KOPT-K1 (cell line): Measurements from ENCODE around the gene CSF2.

Experiments used
- H3K27ac ChIP-seq: fragments of 200-600 bp; sonication (generic); 2 replicates; pipeline ENCODE4 v1.5.1; 2016; ENCODE audit warnings: antibody characterized with exemption, mild to moderate bottlenecking, low read depth, low read length; ENCODE audit not compliant: poor library complexity, severe bottlenecking
- H3K36me3 ChIP-seq: fragments of 200-600 bp; sonication (generic); 2 replicates; pipeline ENCODE4 v1.5.1; 2017; ENCODE audit warnings: antibody characterized with exemption, mild to moderate bottlenecking, low read length, moderate library complexity; ENCODE audit not compliant: insufficient read depth
- H3K9me3 ChIP-seq: fragments of 200-600 bp; sonication (generic); 2 replicates; pipeline ENCODE4 v1.5.1; 2017; ENCODE audit warnings: antibody characterized with exemption, low read length, mild to moderate bottlenecking; ENCODE audit not compliant: insufficient read depth, poor library complexity, severe bottlenecking

The CSF2 gene

DNA sequence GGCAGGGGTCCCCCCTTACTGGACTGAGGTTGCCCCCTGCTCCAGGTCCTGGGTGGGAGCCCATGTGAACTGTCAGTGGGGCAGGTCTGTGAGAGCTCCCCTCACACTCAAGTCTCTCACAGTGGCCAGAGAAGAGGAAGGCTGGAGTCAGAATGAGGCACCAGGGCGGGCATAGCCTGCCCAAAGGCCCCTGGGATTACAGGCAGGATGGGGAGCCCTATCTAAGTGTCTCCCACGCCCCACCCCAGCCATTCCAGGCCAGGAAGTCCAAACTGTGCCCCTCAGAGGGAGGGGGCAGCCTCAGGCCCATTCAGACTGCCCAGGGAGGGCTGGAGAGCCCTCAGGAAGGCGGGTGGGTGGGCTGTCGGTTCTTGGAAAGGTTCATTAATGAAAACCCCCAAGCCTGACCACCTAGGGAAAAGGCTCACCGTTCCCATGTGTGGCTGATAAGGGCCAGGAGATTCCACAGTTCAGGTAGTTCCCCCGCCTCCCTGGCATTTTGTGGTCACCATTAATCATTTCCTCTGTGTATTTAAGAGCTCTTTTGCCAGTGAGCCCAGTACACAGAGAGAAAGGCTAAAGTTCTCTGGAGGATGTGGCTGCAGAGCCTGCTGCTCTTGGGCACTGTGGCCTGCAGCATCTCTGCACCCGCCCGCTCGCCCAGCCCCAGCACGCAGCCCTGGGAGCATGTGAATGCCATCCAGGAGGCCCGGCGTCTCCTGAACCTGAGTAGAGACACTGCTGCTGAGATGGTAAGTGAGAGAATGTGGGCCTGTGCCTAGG lies at the start of gene CSF2:
Gene CSF2, plus strand, starts transcription at position 559 of the 783 bp plus-strand sequence. Its CDS starts 35 bp downstream, at position 594.
- Histone ChIP-seq H3K27ac (no peak within 1 kb of the TSS), H3K9me3 (no peaks in the 10 kb centered on the region), H3K36me3 (no peaks in the 10 kb centered on the region)

DNA sequence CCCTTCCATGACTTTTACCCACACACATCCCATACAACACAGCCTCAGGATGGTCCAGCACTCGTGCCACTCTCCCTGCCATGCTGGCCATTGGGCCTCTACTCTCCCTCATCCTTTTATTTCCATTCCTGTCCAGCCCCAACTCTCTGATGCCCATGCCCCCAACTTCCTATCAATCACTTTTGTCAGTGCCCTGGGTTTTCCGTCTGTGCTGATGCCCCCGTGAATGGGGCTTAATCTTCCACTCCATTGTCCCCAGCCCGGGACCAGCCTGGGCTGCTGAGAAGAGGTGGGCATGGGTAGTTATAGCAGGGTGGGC lies 49.5 kb upstream of the CSF2 start:
- no peaks in the 10 kb centered on the region for H3K9me3 ChIP-seq

DNA sequence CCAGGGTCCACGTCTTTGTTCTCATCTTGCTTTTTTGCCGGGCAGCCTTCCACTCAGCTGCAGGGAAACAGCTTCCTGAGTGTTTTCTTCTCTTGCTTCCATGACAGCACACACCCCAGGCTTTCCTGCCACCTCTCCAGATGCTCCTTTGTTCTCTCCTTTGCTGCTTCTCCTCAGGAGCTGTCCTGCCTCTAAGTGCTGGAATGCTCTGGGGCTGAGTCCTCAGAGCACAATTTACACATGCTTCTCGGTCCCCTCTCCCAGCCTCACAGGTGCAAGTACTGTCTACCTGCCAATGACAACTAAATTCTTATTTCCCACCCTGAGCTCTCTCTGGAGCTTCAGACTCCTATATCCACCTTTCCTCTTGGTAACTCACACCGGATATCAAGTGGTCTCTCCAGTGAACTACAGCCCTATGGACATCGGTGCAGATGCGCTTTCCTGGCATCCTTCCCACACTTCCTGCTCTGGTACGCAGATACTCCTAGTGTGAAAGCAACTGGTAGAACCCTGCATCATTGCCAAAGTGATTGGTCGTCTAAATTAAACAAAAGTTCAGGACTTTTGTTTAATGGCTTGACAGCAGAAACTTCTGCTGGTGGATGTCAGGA lies 48.7 kb upstream of the CSF2 start:
- no peaks in the 10 kb centered on the region for H3K36me3 ChIP-seq
- no peak overlapping the region for H3K27ac ChIP-seq
- H3K9me3 ChIP-seq: no peaks in the 10 kb centered on the region

More for the DNA sequence above, 49.5 kb upstream of the CSF2 start:
- Histone ChIP-seq H3K27ac (no peak overlapping the region), H3K36me3 (no peaks in the 10 kb centered on the region)

GRCh38 chr5:132025403-132025971 lies 48.1 kb upstream of the CSF2 start:
- H3K9me3 ChIP-seq: no peaks in the 10 kb centered on the region
- H3K27ac ChIP-seq: no peak overlapping the region
- H3K36me3 ChIP-seq: no peaks in the 10 kb centered on the region

DNA sequence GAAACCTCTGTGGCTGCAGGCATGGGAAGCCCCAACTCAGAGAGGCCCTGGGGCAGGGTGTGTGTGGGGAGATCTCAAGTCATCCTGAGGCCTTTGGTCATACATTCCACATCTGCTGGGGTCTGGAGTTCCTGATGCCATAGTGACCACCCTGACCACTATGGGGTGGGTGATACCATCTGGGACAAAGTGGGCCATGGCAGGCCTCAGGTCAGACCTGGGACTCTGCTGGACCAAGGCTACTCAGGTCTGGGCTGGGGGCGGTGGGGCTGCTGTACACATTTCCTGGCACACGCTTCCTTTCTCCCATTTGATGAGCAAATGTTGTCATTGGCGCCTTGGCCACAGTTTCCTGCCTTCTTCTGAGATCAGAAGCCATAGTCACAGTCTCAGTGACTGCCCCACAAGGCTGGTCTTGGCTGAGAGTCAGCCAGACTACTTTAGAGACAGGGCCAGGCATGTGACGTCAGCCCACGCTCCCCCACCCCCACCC lies 47.0 kb upstream of the CSF2 start:
- Histone ChIP-seq H3K36me3 (no peaks in the 10 kb centered on the region), H3K9me3 (no peaks in the 10 kb centered on the region), H3K27ac (no peak overlapping the region)

- Histone ChIP-seq H3K9me3 (no peaks in the 10 kb centered on the region), H3K27ac (no peak overlapping the region), H3K36me3 (no peaks in the 10 kb centered on the region)
These were observed 46.6 kb upstream of the CSF2 start for GRCh38 chr5:132027027-132027426.

- Histone ChIP-seq H3K27ac (no peak overlapping the region), H3K36me3 (no peaks in the 10 kb centered on the region), H3K9me3 (no peaks in the 10 kb centered on the region)
These were observed 43.8 kb upstream of the CSF2 start for GRCh38 chr5:132029609-132030330.

DNA sequence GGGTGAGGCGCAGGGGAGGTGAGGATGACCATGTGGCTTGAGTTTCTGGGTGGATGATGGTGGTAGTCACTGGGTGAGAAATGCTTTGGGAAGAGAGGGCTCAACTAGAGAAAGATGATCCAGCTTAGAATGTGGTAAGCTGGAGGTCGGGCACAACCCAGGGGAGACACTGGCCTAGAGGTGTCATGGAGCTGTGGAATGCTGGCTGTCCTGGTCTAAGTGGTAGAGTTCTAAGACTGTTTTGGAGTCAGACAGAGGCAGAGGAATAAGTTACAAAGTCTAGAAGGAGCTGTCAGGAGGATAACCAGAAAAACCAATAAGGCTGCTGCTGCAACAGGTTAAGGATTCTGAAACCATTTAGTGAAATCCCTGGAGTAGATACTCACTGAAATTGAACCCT lies 43.0 kb upstream of the CSF2 start:
- Histone ChIP-seq H3K36me3 (no peaks in the 10 kb centered on the region), H3K27ac (no peak overlapping the region), H3K9me3 (no peaks in the 10 kb centered on the region)

- Histone ChIP-seq H3K36me3 (no peaks in the 10 kb centered on the region), H3K9me3 (no peaks in the 10 kb centered on the region), H3K27ac (no peak overlapping the region)
These were observed 41.4 kb upstream of the CSF2 start for GRCh38 chr5:132032196-132032595.

GRCh38 chr5:132033122-132033521 lies 40.5 kb upstream of the CSF2 start:
- peaks cover 2% of the 10 kb centered on the region for H3K9me3 ChIP-seq
- H3K27ac ChIP-seq: no peak overlapping the region
- H3K36me3 ChIP-seq: no peaks in the 10 kb centered on the region

DNA sequence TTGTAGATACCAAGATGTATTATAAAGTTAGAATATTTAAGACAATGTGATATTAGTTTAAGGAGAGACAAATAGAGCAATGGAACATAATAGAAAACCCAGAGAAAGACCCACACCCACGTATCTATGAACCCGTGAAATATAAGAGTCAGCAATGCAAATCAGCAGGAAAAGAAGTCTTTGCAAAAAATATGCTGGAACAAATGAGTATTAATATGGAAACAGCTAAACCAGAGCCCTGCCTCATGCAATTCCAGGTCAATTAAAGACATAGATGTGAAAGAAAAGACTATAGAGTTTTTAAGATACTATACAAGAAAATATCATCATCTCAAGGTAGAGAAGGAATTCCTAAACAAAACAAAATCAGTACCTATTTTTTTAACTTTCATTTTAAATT lies 36.2 kb upstream of the CSF2 start:
- Histone ChIP-seq H3K27ac (no peak overlapping the region), H3K36me3 (no peaks in the 10 kb centered on the region), H3K9me3 (peaks cover 6% of the 10 kb centered on the region)

- Histone ChIP-seq H3K36me3 (no peaks in the 10 kb centered on the region), H3K27ac (no peak overlapping the region), H3K9me3 (no peaks in the 10 kb centered on the region)
These were observed 29.4 kb upstream of the CSF2 start for GRCh38 chr5:132044207-132044606.

GRCh38 chr5:132046880-132047299 lies 26.7 kb upstream of the CSF2 start:
- no peaks in the 10 kb centered on the region for H3K36me3 ChIP-seq
- H3K9me3 ChIP-seq: no peaks in the 10 kb centered on the region
- no peak overlapping the region for H3K27ac ChIP-seq

DNA sequence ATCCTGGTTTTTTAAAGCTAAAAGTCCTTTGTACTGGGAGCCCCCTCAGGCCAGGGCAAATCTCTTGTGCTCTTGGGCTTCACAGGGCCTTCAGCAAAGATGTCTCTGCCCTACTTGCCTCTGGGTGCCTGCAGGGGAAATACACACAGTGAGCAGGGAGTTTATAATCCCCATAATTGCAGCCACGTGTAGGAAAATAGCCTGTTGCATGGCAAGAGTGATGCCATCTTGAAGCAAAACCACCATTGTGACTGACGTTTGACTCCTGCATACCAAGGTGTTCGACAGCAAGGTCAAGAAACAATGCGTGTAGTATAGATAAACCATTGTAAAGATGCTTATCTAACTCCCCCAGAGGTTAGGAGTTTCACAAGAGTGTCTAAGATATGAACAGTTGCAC lies 24.5 kb upstream of the CSF2 start:
- no peaks in the 10 kb centered on the region for H3K9me3 ChIP-seq
- H3K27ac ChIP-seq: no peak overlapping the region
- no peaks in the 10 kb centered on the region for H3K36me3 ChIP-seq

- H3K9me3 ChIP-seq: no peaks in the 10 kb centered on the region
- no peak overlapping the region for H3K27ac ChIP-seq
- no peaks in the 10 kb centered on the region for H3K36me3 ChIP-seq
These were observed 24.0 kb upstream of the CSF2 start for GRCh38 chr5:132049559-132049958.
